Panc1 (cell line): ENCODE results near the gene CACNA1D. TPM values are rescaled to one million over a fixed set of nuclear protein-coding genes. Genes with fewer than 3 reads are reported as not detected.

Source experiments
- ATAC-seq: fragments of 200-7000 bp; cut with Tn5 transposase; 2 replicates; pipeline ENCODE4 v1.9.1; 2020; ENCODE audit warnings: mild to moderate bottlenecking, moderate library complexity
- BruUV-seq: library from RNA; stranded (reverse); fragments of 400-500 nt; replicated peaks from 2 replicates; lab custom pipeline; 2021; lab: Mats Ljungman, UMichigan
- CTCF ChIA-PET: fragments of 300-600 bp; sonication (Branson Sonifier 250); formaldehyde crosslinking; loops from one replicate; lab custom pipeline; 2022; ENCODE audit warnings: antibody characterized with exemption; lab: Charles Lee
- POLR2A ChIA-PET: fragments of 300-600 bp; sonication (Branson Sonifier 250); formaldehyde crosslinking; loops from one replicate; lab custom pipeline; 2022; ENCODE audit warnings: antibody characterized with exemption; lab: Charles Lee
- DNase-seq: peaks from one replicate; pipeline ENCODE4 v3.0.0-alpha.2; 2010; ENCODE audit warnings: low read depth, low spot score
- H3K27ac ChIP-seq: 2 replicates; pipeline ENCODE4 v1.5.1; 2011; ENCODE audit warnings: mild to moderate bottlenecking, low read length, inconsistent platforms
- H3K27me3 ChIP-seq: fragments of 200-500 bp; sonication (Bioruptor generic); 2 replicates; pipeline ENCODE4 v1.6.0; 2014; ENCODE audit warnings: low read length, inconsistent platforms; ENCODE audit not compliant: control insufficient read depth, insufficient read depth
- H3K36me3 ChIP-seq: fragments of 200-500 bp; sonication (Bioruptor generic); 2 replicates; pipeline ENCODE4 v1.5.1; 2014; ENCODE audit warnings: inconsistent platforms, mild to moderate bottlenecking, low read length, moderate library complexity; ENCODE audit not compliant: control insufficient read depth, insufficient read depth
- H3K4me1 ChIP-seq: 2 replicates; pipeline ENCODE4 v1.5.1; 2011; ENCODE audit warnings: inconsistent platforms, mild to moderate bottlenecking, low read length, moderate library complexity; ENCODE audit not compliant: control insufficient read depth, insufficient read depth
- H3K4me3 ChIP-seq, 2 experiments: 2 replicates each; pipeline ENCODE4 v1.5.1; 2011 to 2012; ENCODE audit warnings: low read depth in 2 of 2, low read length in 2 of 2, mild to moderate bottlenecking in 2 of 2, inconsistent platforms in 1 of 2, moderate library complexity in 1 of 2
- H3K9me3 ChIP-seq: fragments of 200-500 bp; sonication (Bioruptor generic); 2 replicates; pipeline ENCODE4 v1.5.1; 2014; ENCODE audit warnings: low read depth, mild to moderate bottlenecking, inconsistent platforms, low read length, moderate library complexity; ENCODE audit not compliant: control insufficient read depth, insufficient read depth
- POLR2AphosphoS5 ChIP-seq: IDR thresholded peaks from 2 replicates; pipeline ENCODE4 v1.6.1; 2012; ENCODE audit warnings: mild to moderate bottlenecking, low read depth, low read length, moderate library complexity
- SIN3A ChIP-seq: IDR thresholded peaks from 2 replicates; pipeline ENCODE4 v1.6.1; 2012; ENCODE audit warnings: low read depth, mild to moderate bottlenecking, low read length, moderate library complexity, borderline replicate concordance; ENCODE audit not compliant: insufficient read depth
- TCF7L2 ChIP-seq: IDR thresholded peaks from 2 replicates; pipeline ENCODE4 v1.6.1; 2011; ENCODE audit warnings: mild to moderate bottlenecking, low read depth, low read length, inconsistent platforms
- in situ Hi-C: cut with HindIII; loops from 2 replicates; pipeline ENCODE4 v1.10.0; 2016; ENCODE audit warnings: low sequenced_read_pairs, low pct_unique_long_range_greater_than_20kb
- intact Hi-C: fragments of 100-400 bp; cut with micrococcal nuclease; formaldehyde crosslinking; loops from one replicate; pipeline ENCODE4 v1.10.0; 2022; ENCODE audit not compliant: unreplicated experiment
- total RNA-seq: library from RNA; stranded (reverse); gene quantifications from one replicate; pipeline ENCODE4 v1.2.1, GENCODE V29; 2021; ENCODE audit not compliant: unreplicated experiment
- TF ChIP-seq, protein P1 (sequence below), 2 experiments: IDR thresholded peaks; 2 replicates each; pipeline ENCODE4 v1.6.1; 2011 to 2012; ENCODE audit warnings: low read depth in 2 of 2, control low read depth in 1 of 2, low read length in 1 of 2, mild to moderate bottlenecking in 1 of 2, moderate library complexity in 1 of 2; ENCODE audit not compliant: insufficient read depth in 1 of 2
- TF ChIP-seq, protein P2 (sequence below): fragments of 450-650 bp; IDR thresholded peaks from 2 replicates; pipeline ENCODE4 v1.5.1; 2017; ENCODE audit warnings: mild to moderate bottlenecking

The CACNA1D gene
- total RNA-seq, 1 experiment from 2014 or later = 23.0 TPM

DNA sequence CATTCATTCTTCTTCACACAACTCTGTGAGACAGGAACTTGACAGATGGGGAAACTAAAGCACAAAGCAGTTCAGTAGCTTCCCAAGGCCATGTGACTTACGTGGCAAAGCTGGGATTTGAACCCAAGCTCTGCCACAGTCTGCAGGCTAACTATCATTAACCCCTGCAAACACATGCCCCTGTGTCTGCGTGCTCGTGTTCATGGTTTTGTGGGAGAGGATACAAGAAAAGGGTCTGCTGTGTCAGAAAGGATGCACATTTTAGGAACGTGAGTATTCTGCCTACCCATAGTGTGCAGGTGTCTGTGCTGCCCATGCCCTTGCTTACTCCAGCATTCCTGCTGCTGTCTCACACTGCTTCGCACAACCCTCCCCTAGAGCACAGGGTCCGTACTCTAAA lies 214.8 kb downstream of the CACNA1D start:
- ATAC-seq = no peak
- intact Hi-C loops (no loop called here), in situ Hi-C loops (no loop called here)
- TF ChIP-seq, protein P1, sequence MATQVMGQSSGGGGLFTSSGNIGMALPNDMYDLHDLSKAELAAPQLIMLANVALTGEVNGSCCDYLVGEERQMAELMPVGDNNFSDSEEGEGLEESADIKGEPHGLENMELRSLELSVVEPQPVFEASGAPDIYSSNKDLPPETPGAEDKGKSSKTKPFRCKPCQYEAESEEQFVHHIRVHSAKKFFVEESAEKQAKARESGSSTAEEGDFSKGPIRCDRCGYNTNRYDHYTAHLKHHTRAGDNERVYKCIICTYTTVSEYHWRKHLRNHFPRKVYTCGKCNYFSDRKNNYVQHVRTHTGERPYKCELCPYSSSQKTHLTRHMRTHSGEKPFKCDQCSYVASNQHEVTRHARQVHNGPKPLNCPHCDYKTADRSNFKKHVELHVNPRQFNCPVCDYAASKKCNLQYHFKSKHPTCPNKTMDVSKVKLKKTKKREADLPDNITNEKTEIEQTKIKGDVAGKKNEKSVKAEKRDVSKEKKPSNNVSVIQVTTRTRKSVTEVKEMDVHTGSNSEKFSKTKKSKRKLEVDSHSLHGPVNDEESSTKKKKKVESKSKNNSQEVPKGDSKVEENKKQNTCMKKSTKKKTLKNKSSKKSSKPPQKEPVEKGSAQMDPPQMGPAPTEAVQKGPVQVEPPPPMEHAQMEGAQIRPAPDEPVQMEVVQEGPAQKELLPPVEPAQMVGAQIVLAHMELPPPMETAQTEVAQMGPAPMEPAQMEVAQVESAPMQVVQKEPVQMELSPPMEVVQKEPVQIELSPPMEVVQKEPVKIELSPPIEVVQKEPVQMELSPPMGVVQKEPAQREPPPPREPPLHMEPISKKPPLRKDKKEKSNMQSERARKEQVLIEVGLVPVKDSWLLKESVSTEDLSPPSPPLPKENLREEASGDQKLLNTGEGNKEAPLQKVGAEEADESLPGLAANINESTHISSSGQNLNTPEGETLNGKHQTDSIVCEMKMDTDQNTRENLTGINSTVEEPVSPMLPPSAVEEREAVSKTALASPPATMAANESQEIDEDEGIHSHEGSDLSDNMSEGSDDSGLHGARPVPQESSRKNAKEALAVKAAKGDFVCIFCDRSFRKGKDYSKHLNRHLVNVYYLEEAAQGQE (IDR thresholded peaks at IDR 0.05; ENCODE audit: insufficient read depth in 1 of 2, low read depth in 2 of 2, low read length in 1 of 2) = no peak
- TF ChIP-seq SIN3A (no peak), TCF7L2 (no peak), POLR2AphosphoS5 (no peak)
- TF ChIP-seq, protein P2, sequence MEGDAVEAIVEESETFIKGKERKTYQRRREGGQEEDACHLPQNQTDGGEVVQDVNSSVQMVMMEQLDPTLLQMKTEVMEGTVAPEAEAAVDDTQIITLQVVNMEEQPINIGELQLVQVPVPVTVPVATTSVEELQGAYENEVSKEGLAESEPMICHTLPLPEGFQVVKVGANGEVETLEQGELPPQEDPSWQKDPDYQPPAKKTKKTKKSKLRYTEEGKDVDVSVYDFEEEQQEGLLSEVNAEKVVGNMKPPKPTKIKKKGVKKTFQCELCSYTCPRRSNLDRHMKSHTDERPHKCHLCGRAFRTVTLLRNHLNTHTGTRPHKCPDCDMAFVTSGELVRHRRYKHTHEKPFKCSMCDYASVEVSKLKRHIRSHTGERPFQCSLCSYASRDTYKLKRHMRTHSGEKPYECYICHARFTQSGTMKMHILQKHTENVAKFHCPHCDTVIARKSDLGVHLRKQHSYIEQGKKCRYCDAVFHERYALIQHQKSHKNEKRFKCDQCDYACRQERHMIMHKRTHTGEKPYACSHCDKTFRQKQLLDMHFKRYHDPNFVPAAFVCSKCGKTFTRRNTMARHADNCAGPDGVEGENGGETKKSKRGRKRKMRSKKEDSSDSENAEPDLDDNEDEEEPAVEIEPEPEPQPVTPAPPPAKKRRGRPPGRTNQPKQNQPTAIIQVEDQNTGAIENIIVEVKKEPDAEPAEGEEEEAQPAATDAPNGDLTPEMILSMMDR = no peak
- BruUV-seq = no TSS peak
- Histone ChIP-seq H3K27ac (no peak overlapping the region), H3K36me3 (no peaks in the 10 kb centered on the region), H3K9me3 (no peaks in the 10 kb centered on the region), H3K27me3 (no peaks in the 10 kb centered on the region), H3K4me1 (no peaks in the 10 kb centered on the region), H3K4me3 (no peak overlapping the region)
- ChIA-PET POLR2A (no interaction called here), CTCF (no interaction called here)
- DNase-seq = no peak

DNA sequence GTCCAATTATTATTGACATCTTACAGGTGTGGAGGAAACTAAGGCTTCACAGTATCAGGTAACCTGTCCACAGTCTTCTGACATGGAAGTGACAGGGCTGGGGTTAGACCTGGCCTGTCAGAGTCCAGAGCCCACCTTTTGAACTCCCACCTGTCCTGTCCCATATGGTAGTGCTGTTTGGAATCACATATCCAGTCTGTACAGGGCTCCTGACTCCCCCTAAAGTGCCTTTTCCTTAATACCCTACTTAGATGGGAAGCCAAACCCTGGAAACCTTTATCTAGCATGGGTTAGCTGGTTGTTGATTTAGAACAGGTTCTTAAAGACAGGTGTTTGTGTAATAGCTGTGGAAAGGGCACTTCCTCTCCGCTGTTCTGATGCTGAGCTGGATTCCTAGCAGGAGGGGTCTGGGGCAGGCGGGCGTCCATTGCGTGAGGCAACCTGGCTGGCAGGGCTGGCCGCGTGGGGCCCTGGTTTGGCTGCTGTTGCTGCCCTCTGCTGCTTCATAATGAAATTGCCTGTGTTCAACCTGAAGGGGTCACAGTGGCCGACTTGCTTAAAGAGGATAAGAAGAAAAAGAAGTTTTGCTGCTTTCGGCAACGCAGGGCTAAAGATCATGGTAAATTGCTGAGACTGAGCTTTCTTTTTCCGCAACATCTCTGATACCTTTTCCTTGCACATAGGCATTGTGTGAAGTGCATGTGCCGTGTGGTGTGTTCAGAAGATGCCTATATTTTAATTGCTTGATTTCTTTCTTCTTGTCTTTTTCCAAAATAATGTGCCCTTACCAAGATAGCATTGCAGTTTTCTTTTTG lies 215.7 kb downstream of the CACNA1D start:
- DNase-seq (peak; percentile 25), ATAC-seq (peak; percentile 87)
- ChIA-PET POLR2A (no interaction called here), CTCF (no interaction called here)
- no peaks in the 10 kb centered on the region for H3K9me3 ChIP-seq
- TF ChIP-seq TCF7L2 (no peak), POLR2AphosphoS5 (no peak)
- TF ChIP-seq, protein P1 (IDR thresholded peaks at IDR 0.05; ENCODE audit: insufficient read depth in 1 of 2, low read depth in 2 of 2, low read length in 1 of 2) = no peak
- TF ChIP-seq, protein P2 = peak; percentile 82
- intact Hi-C loops (loop anchor here (1.0 kb wide), 1 partner anchor 335 kb away; no protein-coding TSS in a partner anchor), in situ Hi-C loops (no loop called here)
- no peaks in the 10 kb centered on the region for H3K36me3 ChIP-seq
- no TSS peak for BruUV-seq
- no peak overlapping the region for H3K4me3 ChIP-seq
- no peak overlapping the region; the same call in 1 of the 2 replicates for H3K27ac ChIP-seq
- no peaks in the 10 kb centered on the region for H3K4me1 ChIP-seq
- no peaks in the 10 kb centered on the region for H3K27me3 ChIP-seq
